ENCODE data around the gene ASTN2.

Gene ASTN2

GRCh38 chr9:116668970-116669695, 745.7 kb downstream of the ASTN2 start:
- Histone ChIP-seq H3K4me3 (ENCODE audit: low read depth, low read length) (no peak overlapping the region), H3K36me3 (replicated peaks) (no peaks in the 10 kb centered on the region), H3K27ac (no peak overlapping the region), H3K27me3 (replicated peaks) (no peaks in the 10 kb centered on the region)
- DNase-seq = no peak
- in situ Hi-C loops (cut with HindIII; ENCODE audit: low pct_ligation_motif_present, low sequenced_read_pairs) = no loop called here
- TF ChIP-seq CTCF (IDR thresholded peaks at IDR 0.05; ENCODE audit: low read depth, low read length, missing control alignments) = no peak

GRCh38 chr9:116663581-116663980, 751.3 kb downstream of the ASTN2 start:
- H3K36me3 ChIP-seq (replicated peaks) = no peaks in the 10 kb centered on the region
- no peaks in the 10 kb centered on the region for H3K27me3 ChIP-seq (replicated peaks)
- no peak overlapping the region for H3K4me3 ChIP-seq (ENCODE audit: low read depth, low read length)
- in situ Hi-C loops (cut with HindIII; ENCODE audit: low pct_ligation_motif_present, low sequenced_read_pairs) = no loop called here
- no peak overlapping the region for H3K27ac ChIP-seq
- DNase-seq = no peak
- no peak for TF ChIP-seq CTCF (IDR thresholded peaks at IDR 0.05; ENCODE audit: low read depth, low read length, missing control alignments)

- in situ Hi-C loops (cut with HindIII; ENCODE audit: low pct_ligation_motif_present, low sequenced_read_pairs) = no loop called here
- Histone ChIP-seq H3K4me3 (ENCODE audit: low read depth, low read length) (no peak overlapping the region), H3K27me3 (replicated peaks) (no peaks in the 10 kb centered on the region), H3K27ac (no peak overlapping the region), H3K36me3 (replicated peaks) (no peaks in the 10 kb centered on the region)
- DNase-seq = no peak
- TF ChIP-seq CTCF (IDR thresholded peaks at IDR 0.05; ENCODE audit: low read depth, low read length, missing control alignments) = no peak
Observed at GRCh38 chr9:116662646-116663310, 752.1 kb downstream of the ASTN2 start.

- Histone ChIP-seq H3K27ac (no peak overlapping the region), H3K4me3 (ENCODE audit: low read depth, low read length) (no peak overlapping the region), H3K36me3 (replicated peaks) (no peaks in the 10 kb centered on the region), H3K27me3 (replicated peaks) (no peaks in the 10 kb centered on the region)
- DNase-seq = peak; percentile 45
- in situ Hi-C loops (cut with HindIII; ENCODE audit: low pct_ligation_motif_present, low sequenced_read_pairs) = no loop called here
- TF ChIP-seq CTCF (IDR thresholded peaks at IDR 0.05; ENCODE audit: low read depth, low read length, missing control alignments) = peak; percentile 77
Observed at GRCh38 chr9:116661037-116661954, 753.6 kb downstream of the ASTN2 start.

GRCh38 chr9:116658265-116658664, 756.6 kb downstream of the ASTN2 start:
- H3K4me3 ChIP-seq (ENCODE audit: low read depth, low read length) = no peak overlapping the region
- in situ Hi-C loops (cut with HindIII; ENCODE audit: low pct_ligation_motif_present, low sequenced_read_pairs) = no loop called here
- no peak overlapping the region for H3K27ac ChIP-seq
- no peaks in the 10 kb centered on the region for H3K27me3 ChIP-seq (replicated peaks)
- H3K36me3 ChIP-seq (replicated peaks) = no peaks in the 10 kb centered on the region
- DNase-seq = no peak
- no peak for TF ChIP-seq CTCF (IDR thresholded peaks at IDR 0.05; ENCODE audit: low read depth, low read length, missing control alignments)

All from brain microvascular endothelial cell (primary cell).